ACC112 (cell line): Measurements from ENCODE around the gene TP73.

Experiments
- H2AFZ ChIP-seq: fragments of 200-600 bp; sonication (generic); one replicate; pipeline ENCODE4 v1.6.0; 2017; ENCODE audit warnings: antibody characterized with exemption, low read length; ENCODE audit not compliant: unreplicated experiment
- H3K27ac ChIP-seq: fragments of 200-600 bp; sonication (generic); 2 replicates; pipeline ENCODE4 v1.5.1; 2014; ENCODE audit warnings: low read depth, mild to moderate bottlenecking, antibody characterized with exemption, low read length, moderate library complexity
- H3K27me3 ChIP-seq: fragments of 200-600 bp; sonication (generic); 2 replicates; pipeline ENCODE4 v1.6.1; 2014; ENCODE audit warnings: mild to moderate bottlenecking, antibody characterized with exemption, low read length, moderate library complexity, mixed read lengths; ENCODE audit not compliant: insufficient read depth
- H3K36me3 ChIP-seq: fragments of 200-600 bp; sonication (generic); 2 replicates; pipeline ENCODE4 v1.6.1; 2016; ENCODE audit warnings: mild to moderate bottlenecking, antibody characterized with exemption, low read length, moderate library complexity, mixed read lengths; ENCODE audit not compliant: insufficient read depth
- H3K4me1 ChIP-seq: fragments of 200-600 bp; sonication (generic); one replicate; pipeline ENCODE4 v1.6.1; 2016; ENCODE audit warnings: low read length, mixed read lengths; ENCODE audit not compliant: insufficient read depth, unreplicated experiment, control insufficient read depth
- H3K4me3 ChIP-seq: fragments of 200-600 bp; sonication (generic); 2 replicates; pipeline ENCODE4 v1.5.1; 2014; ENCODE audit warnings: mild to moderate bottlenecking, low read depth, low read length
- H3K79me2 ChIP-seq: fragments of 200-600 bp; sonication (generic); one replicate; pipeline ENCODE4 v1.6.0; 2016; ENCODE audit warnings: low read length; ENCODE audit not compliant: control insufficient read depth, unreplicated experiment, insufficient read depth

The TP73 gene

GRCh38 chr1:3711780-3712451, 59.6 kb downstream of the TP73 start:
- H3K4me3 ChIP-seq, result no peak overlapping the region
- no peaks in the 10 kb centered on the region for H3K79me2 ChIP-seq
- H3K27ac ChIP-seq, result no peak overlapping the region
- H3K36me3 ChIP-seq, result no peaks in the 10 kb centered on the region
- H3K4me1 ChIP-seq, result no peaks in the 10 kb centered on the region
- no peak overlapping the region for H2AFZ ChIP-seq
- H3K27me3 ChIP-seq, result peaks cover 61% of the 10 kb centered on the region

GRCh38 chr1:3712573-3713535, 60.5 kb downstream of the TP73 start:
- no peak overlapping the region for H2AFZ ChIP-seq
- no peaks in the 10 kb centered on the region for H3K4me1 ChIP-seq
- H3K36me3 ChIP-seq, result no peaks in the 10 kb centered on the region
- no peaks in the 10 kb centered on the region for H3K79me2 ChIP-seq
- H3K4me3 ChIP-seq, result no peak overlapping the region
- no peak overlapping the region for H3K27ac ChIP-seq
- H3K27me3 ChIP-seq, result peaks cover 53% of the 10 kb centered on the region

- Histone ChIP-seq H3K36me3 (no peaks in the 10 kb centered on the region), H3K27me3 (peaks cover 43% of the 10 kb centered on the region), H3K4me3 (no peak overlapping the region), H3K79me2 (no peaks in the 10 kb centered on the region), H2AFZ (no peak overlapping the region), H3K4me1 (no peaks in the 10 kb centered on the region), H3K27ac (no peak overlapping the region)
These were observed 61.5 kb downstream of the TP73 start for GRCh38 chr1:3713840-3714239.

GRCh38 chr1:3714284-3714741, 62.0 kb downstream of the TP73 start:
- no peak overlapping the region for H3K27ac ChIP-seq
- no peak overlapping the region for H3K4me3 ChIP-seq
- H3K36me3 ChIP-seq, result no peaks in the 10 kb centered on the region
- H3K4me1 ChIP-seq, result no peaks in the 10 kb centered on the region
- H2AFZ ChIP-seq, result no peak overlapping the region
- H3K79me2 ChIP-seq, result no peaks in the 10 kb centered on the region
- peaks cover 42% of the 10 kb centered on the region for H3K27me3 ChIP-seq

GRCh38 chr1:3714814-3715213, 62.5 kb downstream of the TP73 start:
- no peaks in the 10 kb centered on the region for H3K36me3 ChIP-seq
- H3K79me2 ChIP-seq, result no peaks in the 10 kb centered on the region
- H3K4me3 ChIP-seq, result no peak overlapping the region
- no peak overlapping the region for H3K27ac ChIP-seq
- H2AFZ ChIP-seq, result no peak overlapping the region
- peaks cover 39% of the 10 kb centered on the region for H3K27me3 ChIP-seq
- H3K4me1 ChIP-seq, result no peaks in the 10 kb centered on the region

- Histone ChIP-seq H3K27me3 (peaks cover 29% of the 10 kb centered on the region), H2AFZ (no peak overlapping the region), H3K27ac (no peak overlapping the region), H3K79me2 (no peaks in the 10 kb centered on the region), H3K36me3 (no peaks in the 10 kb centered on the region), H3K4me3 (no peak overlapping the region), H3K4me1 (no peaks in the 10 kb centered on the region)
These were observed 64.0 kb downstream of the TP73 start for GRCh38 chr1:3716351-3716750.

GRCh38 chr1:3717041-3717714, 64.9 kb downstream of the TP73 start:
- Histone ChIP-seq H3K79me2 (no peaks in the 10 kb centered on the region), H3K27ac (no peak overlapping the region), H3K4me3 (no peak overlapping the region), H3K36me3 (no peaks in the 10 kb centered on the region), H3K27me3 (peaks cover 22% of the 10 kb centered on the region), H2AFZ (no peak overlapping the region), H3K4me1 (no peaks in the 10 kb centered on the region)

- Histone ChIP-seq H3K27me3 (peaks cover 14% of the 10 kb centered on the region), H3K36me3 (no peaks in the 10 kb centered on the region), H3K4me1 (no peaks in the 10 kb centered on the region), H2AFZ (no peak overlapping the region), H3K27ac (no peak overlapping the region), H3K79me2 (no peaks in the 10 kb centered on the region), H3K4me3 (no peak overlapping the region)
These were observed 65.6 kb downstream of the TP73 start for GRCh38 chr1:3717715-3718601.

- Histone ChIP-seq H3K79me2 (no peaks in the 10 kb centered on the region), H3K4me1 (no peaks in the 10 kb centered on the region), H3K4me3 (no peak overlapping the region), H3K27me3 (peaks cover 11% of the 10 kb centered on the region), H3K27ac (no peak overlapping the region), H3K36me3 (no peaks in the 10 kb centered on the region), H2AFZ (no peak overlapping the region)
These were observed 66.4 kb downstream of the TP73 start for GRCh38 chr1:3718764-3719163.

- no peaks in the 10 kb centered on the region for H3K79me2 ChIP-seq
- H3K4me3 ChIP-seq, result no peak overlapping the region
- no peak overlapping the region for H3K27ac ChIP-seq
- H2AFZ ChIP-seq, result no peak overlapping the region
- no peaks in the 10 kb centered on the region for H3K4me1 ChIP-seq
- no peaks in the 10 kb centered on the region for H3K36me3 ChIP-seq
- H3K27me3 ChIP-seq, result peaks cover 6% of the 10 kb centered on the region; the same call in 1 of the 2 replicates
These were observed 69.7 kb downstream of the TP73 start for GRCh38 chr1:3721955-3722465.
